CD4-positive, alpha-beta T cell (primary cell): Measurements from ENCODE around the gene NMB. TPM values are rescaled to one million over a fixed set of nuclear protein-coding genes. Genes with fewer than 3 reads are reported as not detected.

Source experiments
- ATAC-seq: fragments of 200-7000 bp; cut with Tn5 transposase; one replicate; pipeline ENCODE4 v1.10.0; 2022; ENCODE audit warnings: mild to moderate bottlenecking; ENCODE audit not compliant: poor library complexity
- CTCF ChIA-PET: fragments of 350-600 bp; sonication (Branson Sonifier 250); formaldehyde crosslinking; loops from one replicate; lab custom pipeline; 2021; ENCODE audit warnings: antibody characterized with exemption, inconsistent platforms; lab: Charles Lee
- POLR2A ChIA-PET: fragments of 350-600 bp; sonication (Branson Sonifier 250); formaldehyde crosslinking; loops from one replicate; lab custom pipeline; 2021; ENCODE audit warnings: antibody characterized with exemption, inconsistent platforms; lab: Charles Lee
- DNase-seq, 14 experiments: peaks; one replicate each; pipeline ENCODE4 v3.0.0-alpha.2; 2013 to 2020; ENCODE audit warnings: mixed read lengths in 2 of 14
- H3K27ac ChIP-seq, 2 donors: one replicate each; pipeline versions ENCODE4 v1.5.1 to v1.7.0; 2013; ENCODE audit warnings: low read length in 2 of 2, low read depth in 1 of 2, mild to moderate bottlenecking in 1 of 2
- H3K27me3 ChIP-seq, 2 experiments: 1 replicate in 1 of 2; 2 replicates in 1 of 2; pipeline versions ENCODE4 v1.6.1 to v1.7.0; 2013; ENCODE audit warnings: low read length in 2 of 2, control low read depth in 1 of 2, mild to moderate bottlenecking in 1 of 2, moderate library complexity in 1 of 2; ENCODE audit not compliant: insufficient read depth in 2 of 2, control insufficient read depth in 1 of 2
- H3K36me3 ChIP-seq: one replicate; pipeline ENCODE4 v1.6.1; 2013; ENCODE audit warnings: low read length, control low read depth; ENCODE audit not compliant: insufficient read depth
- H3K4me1 ChIP-seq: one replicate; pipeline ENCODE4 v1.6.1; 2013; ENCODE audit warnings: low read length, control low read depth; ENCODE audit not compliant: insufficient read depth
- H3K4me3 ChIP-seq: one replicate; pipeline ENCODE4 v1.5.1; 2013; ENCODE audit warnings: mild to moderate bottlenecking, low read length, moderate library complexity
- H3K9me3 ChIP-seq, 2 experiments: 1 replicate in 1 of 2; 2 replicates in 1 of 2; pipeline versions ENCODE4 v1.6.1 to v1.7.0; 2013; ENCODE audit warnings: low read length in 2 of 2, mild to moderate bottlenecking in 2 of 2, control low read depth in 1 of 2, moderate library complexity in 1 of 2; ENCODE audit not compliant: control insufficient read depth in 1 of 2, insufficient read depth in 1 of 2
- H3K27ac Mint-ChIP-seq: one replicate; pipeline ENCODE4 v1.8.0; 2020; ENCODE audit warnings: mixed read lengths
- H3K27me3 Mint-ChIP-seq: one replicate; pipeline ENCODE4 v1.8.0; 2021; ENCODE audit warnings: mixed read lengths
- H3K36me3 Mint-ChIP-seq: one replicate; pipeline ENCODE4 v1.8.0; 2021; ENCODE audit warnings: low read depth, mixed read lengths
- H3K4me1 Mint-ChIP-seq: one replicate; pipeline ENCODE4 v1.8.0; 2021; ENCODE audit warnings: low read depth, mixed read lengths
- H3K4me3 Mint-ChIP-seq: one replicate; pipeline ENCODE4 v1.8.0; 2020; ENCODE audit warnings: mild to moderate bottlenecking, mixed read lengths
- H3K9me3 Mint-ChIP-seq: one replicate; pipeline ENCODE4 v1.8.0; 2020; ENCODE audit warnings: mixed read lengths
- CTCF ChIP-seq: fragments of 200-600 bp; IDR thresholded peaks from one replicate; pipeline ENCODE4 v1.8.0; 2022; ENCODE audit warnings: antibody characterized with exemption, mild to moderate bottlenecking
- intact Hi-C, 2 experiments: fragments of 100-400 bp; cut with DNase I in 1 of 2; cut with micrococcal nuclease in 1 of 2; formaldehyde crosslinking; loops; one replicate each; pipeline versions ENCODE4 v1.15.1 to v1.9.0; 2023 to 2025; cut with DNase I, micrococcal nuclease
- total RNA-seq, 174 experiments: library from RNA in 2 of 174; stranded (reverse) in 2 of 174; gene quantifications; one replicate each; pipeline ENCODE4 v1.2.3 and lab custom pipeline; 2021 to 2026

The NMB gene
- total RNA-seq, 2 experiments from 2014 or later = 2.2 to 3.7 TPM

- Mint-ChIP-seq H3K27me3 (no peaks in the 10 kb centered on the region), H3K4me1 (peaks cover 43% of the 10 kb centered on the region), H3K36me3 (peaks cover 7% of the 10 kb centered on the region), H3K9me3 (no peaks in the 10 kb centered on the region), H3K4me3 (peak overlapping the region; percentile 80), H3K27ac (peak overlapping the region; percentile 72)
- intact Hi-C loops = loop anchor here (1.0 to 10.0 kb wide), 4 partner anchors 70 to 1137 kb away; partner anchors contain the start of gene KLHL25 (in 1 of the 2)
- DNase-seq (peak in 1 of 14 experiments; percentile 18), ATAC-seq (no peak)
- Histone ChIP-seq H3K9me3 (no peaks in the 10 kb centered on the region), H3K4me1 (peaks cover 47% of the 10 kb centered on the region), H3K27me3 (no peaks in the 10 kb centered on the region), H3K36me3 (no peaks in the 10 kb centered on the region), H3K4me3 (peak overlapping the region; percentile 61), H3K27ac (no peak overlapping the region)
- ChIA-PET CTCF (interaction anchor here (1.1 to 1.9 kb wide), 3 partner anchors 9 to 58 kb away, joined by 6 to 13 read pairs (median 7); partner anchors contain the start of gene SEC11A), POLR2A (interaction anchor here (1.0 to 3.5 kb wide), 11 partner anchors 26 to 270 kb away, joined by 3 to 37 read pairs (median 5); partner anchors contain the start of genes SEC11A and ZSCAN2)
- TF ChIP-seq CTCF = no peak
These were observed 285 bp downstream of the NMB start for GRCh38 chr15:84657748-84658079.

- peaks cover 49% of the 10 kb centered on the region for H3K4me1 ChIP-seq
- ChIA-PET POLR2A (interaction anchor here (0.9 to 3.5 kb wide), 5 partner anchors 58 to 271 kb away, joined by 3 to 37 read pairs (median 6); partner anchors contain the start of gene SEC11A), CTCF (no interaction called here)
- DNase-seq (peak in 1 of 14 experiments; percentile 21), ATAC-seq (no peak)
- no peaks in the 10 kb centered on the region for H3K9me3 ChIP-seq
- peaks cover 49% of the 10 kb centered on the region for H3K4me1 Mint-ChIP-seq
- H3K9me3 Mint-ChIP-seq = no peaks in the 10 kb centered on the region
- intact Hi-C loops = loop anchor here (5.0 to 10.0 kb wide), 3 partner anchors 70 to 1138 kb away; partner anchors contain the start of gene KLHL25 (in 1 of the 2)
- H3K27ac ChIP-seq = no peak overlapping the region
- no peak overlapping the region for H3K4me3 ChIP-seq
- peaks cover 4% of the 10 kb centered on the region for H3K36me3 ChIP-seq
- H3K36me3 Mint-ChIP-seq = peaks cover 12% of the 10 kb centered on the region
- H3K27me3 Mint-ChIP-seq = no peaks in the 10 kb centered on the region
- H3K4me3 Mint-ChIP-seq = peak overlapping the region; percentile 99
- H3K27ac Mint-ChIP-seq = peak overlapping the region; percentile 72
- no peak for TF ChIP-seq CTCF
- no peaks in the 10 kb centered on the region for H3K27me3 ChIP-seq
These were observed 1.0 kb downstream of the NMB start for GRCh38 chr15:84656972-84657371.

- peak; percentile 45 for ATAC-seq
- intact Hi-C loops = loop anchor here (1.0 to 10.0 kb wide), 14 partner anchors 24 to 1140 kb away; partner anchors contain the start of genes KLHL25 (in 1 of the 2), SEC11A (in 1 of the 2) and ZNF592 (in 1 of the 2)
- no peaks in the 10 kb centered on the region for H3K27me3 Mint-ChIP-seq
- ChIA-PET CTCF (interaction anchor here (0.9 to 2.1 kb wide), 7 partner anchors 23 to 273 kb away, joined by 3 to 8 read pairs (median 4); no protein-coding TSS in a partner anchor), POLR2A (interaction anchor here (0.6 to 6.9 kb wide), 30 partner anchors 10 to 725 kb away, joined by 3 to 79 read pairs (median 5); partner anchors contain the start of genes AKAP13, PDE8A, SEC11A and ZNF592)
- H3K9me3 Mint-ChIP-seq = no peaks in the 10 kb centered on the region
- peaks cover 19% of the 10 kb centered on the region for H3K36me3 Mint-ChIP-seq
- peak overlapping the region; percentile 82 to 84 for H3K27ac ChIP-seq
- TF ChIP-seq CTCF = peak; percentile 77
- H3K27ac Mint-ChIP-seq = peak overlapping the region; percentile 93
- H3K4me3 Mint-ChIP-seq = peak overlapping the region; percentile 99
- no peaks in the 10 kb centered on the region for H3K27me3 ChIP-seq
- peaks cover 55% of the 10 kb centered on the region for H3K4me1 ChIP-seq
- H3K9me3 ChIP-seq = no peaks in the 10 kb centered on the region
- peak; percentile 65 to 88 (median 77) for DNase-seq
- H3K4me3 ChIP-seq = peak overlapping the region; percentile 86
- peaks cover 16% of the 10 kb centered on the region for H3K36me3 ChIP-seq
- peaks cover 53% of the 10 kb centered on the region for H3K4me1 Mint-ChIP-seq
These were observed 3.1 kb downstream of the NMB start for GRCh38 chr15:84654689-84655453.
